OCI-LY7 (cell line): ENCODE results near the gene PACSIN3. TPM values are rescaled to one million over a fixed set of nuclear protein-coding genes. Genes with fewer than 3 reads are reported as not detected.
A peak's percentile ranks its signal among the peaks of the same experiment; 100 is the strongest.
"Not testable (repeated sequence)": the region's sequence is repeated elsewhere in the genome, so short reads cannot be mapped to it uniquely, and the experiment has no call there.

Experiments used
- BruUV-seq: library from RNA; stranded (reverse); fragments of 400-500 nt; replicated peaks from 2 replicates; lab custom pipeline; 2021; lab: Mats Ljungman, UMichigan
- CTCF ChIA-PET: fragments of 300-600 bp; sonication (Branson Sonifier 250); formaldehyde crosslinking; loops from one replicate; lab custom pipeline; 2022; ENCODE audit warnings: antibody characterized with exemption; ENCODE audit not compliant: unreplicated experiment; lab: Charles Lee
- POLR2A ChIA-PET: fragments of 300-600 bp; sonication (Branson Sonifier 250); formaldehyde crosslinking; loops from one replicate; lab custom pipeline; 2022; ENCODE audit warnings: antibody characterized with exemption; lab: Charles Lee
- DNase-seq: peaks from one replicate; pipeline ENCODE4 v3.0.0-alpha.2; 2015; ENCODE audit warnings: low spot score
- H2AFZ ChIP-seq: fragments of 200-600 bp; sonication (generic), shearing (Covaris generic); 2 replicates; pipeline ENCODE4 v1.6.1; 2014; ENCODE audit warnings: mild to moderate bottlenecking, antibody characterized with exemption, low read length, moderate library complexity
- H3K27ac ChIP-seq: fragments of 200-600 bp; sonication (generic); 2 replicates; pipeline ENCODE4 v1.5.1; 2014; ENCODE audit warnings: mixed run types, low read depth, mild to moderate bottlenecking, moderate library complexity, low read length, inconsistent platforms; ENCODE audit not compliant: poor library complexity, severe bottlenecking
- H3K36me3 ChIP-seq: fragments of 200-600 bp; sonication (generic); 2 replicates; pipeline ENCODE4 v1.6.1; 2014; ENCODE audit warnings: mild to moderate bottlenecking, antibody characterized with exemption, low read length, moderate library complexity, mixed read lengths; ENCODE audit not compliant: insufficient read depth
- H3K4me1 ChIP-seq: fragments of 200-600 bp; sonication (generic); 2 replicates; pipeline ENCODE4 v1.5.1; 2014; ENCODE audit warnings: mild to moderate bottlenecking, low read length; ENCODE audit not compliant: insufficient read depth, poor library complexity, severe bottlenecking
- H3K4me2 ChIP-seq: fragments of 200-600 bp; sonication (generic); 2 replicates; pipeline ENCODE4 v1.6.1; 2014; ENCODE audit warnings: mild to moderate bottlenecking, low read length
- H3K4me3 ChIP-seq: fragments of 200-600 bp; sonication (generic); 2 replicates; pipeline ENCODE4 v1.5.1; 2014; ENCODE audit warnings: mild to moderate bottlenecking, low read depth, low read length; ENCODE audit not compliant: poor library complexity, severe bottlenecking
- H3K79me2 ChIP-seq: fragments of 200-600 bp; sonication (generic); 2 replicates; pipeline ENCODE4 v1.6.1; 2016; ENCODE audit warnings: low read depth, mild to moderate bottlenecking, low read length, moderate library complexity, mixed read lengths; ENCODE audit not compliant: insufficient read depth
- H3K9me2 ChIP-seq: fragments of 200-600 bp; sonication (generic); 2 replicates; pipeline ENCODE4 v1.6.1; 2016; ENCODE audit warnings: mild to moderate bottlenecking, low read length, mixed read lengths; ENCODE audit not compliant: insufficient read depth
- H3K9me3 ChIP-seq: fragments of 200-600 bp; sonication (generic); 2 replicates; pipeline ENCODE4 v1.6.1; 2014; ENCODE audit warnings: mild to moderate bottlenecking, mixed run types, low read length, mixed read lengths
- H4K20me1 ChIP-seq: fragments of 200-600 bp; sonication (generic); 2 replicates; pipeline ENCODE4 v1.6.1; 2014; ENCODE audit warnings: mild to moderate bottlenecking, antibody characterized with exemption, low read length, moderate library complexity, mixed read lengths; ENCODE audit not compliant: insufficient read depth
- EZH2phosphoT487 ChIP-seq: fragments of 200-600 bp; sonication (generic); IDR thresholded peaks from 2 replicates; pipeline ENCODE4 v1.6.1; 2018; ENCODE audit warnings: low read depth, borderline replicate concordance, mild to moderate bottlenecking, mixed run types, antibody characterized with exemption, low read length, moderate library complexity, mixed read lengths
- intact Hi-C: fragments of 100-400 bp; cut with micrococcal nuclease; formaldehyde crosslinking; loops from one replicate; pipeline ENCODE4 v1.10.0; 2022; ENCODE audit not compliant: unreplicated experiment
- total RNA-seq, 2 experiments: library from RNA; depleted of rRNA in 1 of 2; stranded (reverse); fragments of >200 nt in 1 of 2; shearing (Covaris generic) in 1 of 2; gene quantifications; 2 replicates each; pipeline ENCODE4 v1.2.3, GENCODE V29; 2014 to 2022
- TF ChIP-seq, protein P1 (sequence below): fragments of 200-600 bp; sonication (generic); conservative IDR thresholded peaks from 2 replicates; pipeline ENCODE4 v1.5.1; 2014; ENCODE audit warnings: mild to moderate bottlenecking, antibody characterized with exemption, low read length, moderate library complexity, mixed read lengths

Gene PACSIN3
- total RNA-seq, 2 experiments from 2014 or later, result not detected

DNA sequence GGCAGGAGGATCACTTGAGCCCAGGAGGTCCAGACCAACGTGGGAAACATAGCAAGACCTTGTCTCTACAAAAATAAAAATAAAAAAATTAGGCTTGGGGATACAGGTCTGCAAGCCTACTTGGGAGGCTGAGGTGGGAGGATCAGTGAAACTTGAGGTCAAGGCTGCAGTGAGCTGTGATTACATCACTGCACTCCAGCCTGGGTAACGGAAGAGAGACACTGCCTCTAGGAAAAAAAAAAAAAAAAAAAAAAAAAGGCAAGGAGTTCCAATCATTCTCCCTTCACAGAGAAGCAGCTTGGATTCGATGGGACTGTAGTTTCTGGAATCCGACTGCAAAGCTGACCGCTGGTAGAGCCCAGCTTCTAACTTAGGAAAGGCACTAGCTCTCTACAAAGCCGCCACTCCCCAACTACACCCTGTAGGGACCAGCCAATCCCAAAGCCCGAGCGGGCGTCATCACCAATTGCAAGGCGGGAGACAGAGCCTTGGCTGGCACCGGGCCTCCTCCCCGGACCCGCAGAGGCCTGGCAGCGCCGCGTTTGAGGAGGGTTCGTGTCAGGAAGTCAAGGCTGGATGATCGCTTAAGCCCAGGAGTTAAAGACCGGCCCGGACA is 27.8 kb upstream of the PACSIN3 start:
- POLR2A ChIA-PET, result interaction anchor here (0.5 to 3.6 kb wide), 14 partner anchors 14 to 613 kb away, joined by 3 to 25 read pairs (median 4); partner anchors contain the start of genes ACP2 and ARFGAP2
- DNase-seq, result peak; percentile 37
- Histone ChIP-seq H3K27ac (no peak overlapping the region), H2AFZ (peak overlapping the region; percentile 68), H3K9me2 (no peaks in the 10 kb centered on the region), H4K20me1 (no peaks in the 10 kb centered on the region), H3K79me2 (no peaks in the 10 kb centered on the region), H3K4me1 (peaks cover 50% of the 10 kb centered on the region), H3K36me3 (no peaks in the 10 kb centered on the region), H3K4me2 (peak overlapping the region; percentile 82), H3K9me3 (no peaks in the 10 kb centered on the region), H3K4me3 (peak overlapping the region; percentile 69)
- CTCF ChIA-PET, result interaction anchor here (1.4 to 2.4 kb wide), 3 partner anchors 31 to 197 kb away, joined by 3 to 10 read pairs (median 3); partner anchors contain the start of gene ACP2
- intact Hi-C loops, result loop anchor here (2.0 kb wide), 1 partner anchor 55 kb away; no protein-coding TSS in a partner anchor
- BruUV-seq, result TSS peak; percentile 93
- no peak for TF ChIP-seq EZH2phosphoT487
- TF ChIP-seq, protein P1, sequence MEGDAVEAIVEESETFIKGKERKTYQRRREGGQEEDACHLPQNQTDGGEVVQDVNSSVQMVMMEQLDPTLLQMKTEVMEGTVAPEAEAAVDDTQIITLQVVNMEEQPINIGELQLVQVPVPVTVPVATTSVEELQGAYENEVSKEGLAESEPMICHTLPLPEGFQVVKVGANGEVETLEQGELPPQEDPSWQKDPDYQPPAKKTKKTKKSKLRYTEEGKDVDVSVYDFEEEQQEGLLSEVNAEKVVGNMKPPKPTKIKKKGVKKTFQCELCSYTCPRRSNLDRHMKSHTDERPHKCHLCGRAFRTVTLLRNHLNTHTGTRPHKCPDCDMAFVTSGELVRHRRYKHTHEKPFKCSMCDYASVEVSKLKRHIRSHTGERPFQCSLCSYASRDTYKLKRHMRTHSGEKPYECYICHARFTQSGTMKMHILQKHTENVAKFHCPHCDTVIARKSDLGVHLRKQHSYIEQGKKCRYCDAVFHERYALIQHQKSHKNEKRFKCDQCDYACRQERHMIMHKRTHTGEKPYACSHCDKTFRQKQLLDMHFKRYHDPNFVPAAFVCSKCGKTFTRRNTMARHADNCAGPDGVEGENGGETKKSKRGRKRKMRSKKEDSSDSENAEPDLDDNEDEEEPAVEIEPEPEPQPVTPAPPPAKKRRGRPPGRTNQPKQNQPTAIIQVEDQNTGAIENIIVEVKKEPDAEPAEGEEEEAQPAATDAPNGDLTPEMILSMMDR, result no peak

DNA sequence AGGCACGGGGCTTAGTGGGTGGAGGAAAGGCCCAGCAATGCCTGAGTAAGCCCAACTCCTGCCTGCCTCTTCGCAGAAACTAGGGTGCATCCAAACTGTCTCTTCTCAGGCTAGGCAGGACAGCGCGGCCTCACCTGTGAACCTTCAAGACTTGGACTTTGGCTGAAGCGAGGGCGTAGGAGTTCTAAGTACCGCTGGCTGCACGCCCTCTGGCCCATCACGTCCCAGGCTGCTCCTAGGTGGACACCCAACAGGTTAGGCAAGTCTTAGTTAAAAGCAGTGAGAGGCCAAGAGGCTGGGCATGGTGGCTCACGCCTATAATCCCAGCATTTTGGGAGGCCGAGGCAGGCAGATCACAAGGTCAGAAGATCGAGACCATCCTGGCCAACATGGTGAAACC is 26.7 kb upstream of the PACSIN3 start:
- Histone ChIP-seq H3K27ac (no peak overlapping the region), H4K20me1 (no peaks in the 10 kb centered on the region), H3K9me3 (no peaks in the 10 kb centered on the region), H3K4me2 (no peak overlapping the region), H3K36me3 (no peaks in the 10 kb centered on the region), H3K9me2 (no peaks in the 10 kb centered on the region), H3K79me2 (no peaks in the 10 kb centered on the region), H2AFZ (no peak overlapping the region), H3K4me1 (peaks cover 40% of the 10 kb centered on the region), H3K4me3 (no peak overlapping the region)
- TF ChIP-seq, protein P1, result no peak
- intact Hi-C loops, result no loop called here
- POLR2A ChIA-PET, result interaction anchor here (0.6 to 3.6 kb wide), 5 partner anchors 12 to 333 kb away, joined by 3 to 25 read pairs (median 4); partner anchors contain the start of gene ACP2
- BruUV-seq, result no TSS peak
- DNase-seq, result no peak
- CTCF ChIA-PET, result no interaction called here

DNA sequence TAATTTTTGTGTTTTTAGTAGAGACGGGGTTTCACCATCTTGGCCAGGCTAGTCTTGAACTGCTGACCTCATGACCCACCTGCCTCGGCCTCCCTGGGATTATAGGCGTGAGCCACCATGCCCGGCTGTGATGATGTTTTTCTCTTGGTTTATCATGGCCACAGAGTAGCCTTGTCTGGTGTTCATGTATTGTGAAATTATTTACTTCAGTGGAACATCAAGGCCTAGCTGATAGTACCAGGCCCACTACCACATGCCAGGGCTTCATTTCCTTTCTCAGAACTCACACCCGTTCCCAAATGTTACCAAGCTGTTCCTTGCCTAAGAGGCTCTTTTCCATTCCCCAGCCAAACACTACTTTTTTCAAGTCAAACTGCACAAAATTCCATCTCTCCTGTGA is 22.4 kb upstream of the PACSIN3 start:
- TF ChIP-seq, protein P1, result no peak
- TF ChIP-seq EZH2phosphoT487, result no peak
- Histone ChIP-seq H3K4me1 (peaks cover 2% of the 10 kb centered on the region), H3K27ac (no peak overlapping the region), H3K36me3 (no peaks in the 10 kb centered on the region), H2AFZ (no peak overlapping the region), H3K4me3 (no peak overlapping the region), H4K20me1 (no peaks in the 10 kb centered on the region), H3K9me2 (no peaks in the 10 kb centered on the region), H3K79me2 (no peaks in the 10 kb centered on the region), H3K9me3 (no peaks in the 10 kb centered on the region), H3K4me2 (no peak overlapping the region)
- CTCF ChIA-PET, result no interaction called here
- POLR2A ChIA-PET, result interaction anchor here (1.2 kb wide), 1 partner anchor 40 kb away, joined by 3 read pairs; the partner anchor contains the start of gene ACP2
- intact Hi-C loops, result no loop called here
- DNase-seq, result no peak
- BruUV-seq, result no TSS peak

DNA sequence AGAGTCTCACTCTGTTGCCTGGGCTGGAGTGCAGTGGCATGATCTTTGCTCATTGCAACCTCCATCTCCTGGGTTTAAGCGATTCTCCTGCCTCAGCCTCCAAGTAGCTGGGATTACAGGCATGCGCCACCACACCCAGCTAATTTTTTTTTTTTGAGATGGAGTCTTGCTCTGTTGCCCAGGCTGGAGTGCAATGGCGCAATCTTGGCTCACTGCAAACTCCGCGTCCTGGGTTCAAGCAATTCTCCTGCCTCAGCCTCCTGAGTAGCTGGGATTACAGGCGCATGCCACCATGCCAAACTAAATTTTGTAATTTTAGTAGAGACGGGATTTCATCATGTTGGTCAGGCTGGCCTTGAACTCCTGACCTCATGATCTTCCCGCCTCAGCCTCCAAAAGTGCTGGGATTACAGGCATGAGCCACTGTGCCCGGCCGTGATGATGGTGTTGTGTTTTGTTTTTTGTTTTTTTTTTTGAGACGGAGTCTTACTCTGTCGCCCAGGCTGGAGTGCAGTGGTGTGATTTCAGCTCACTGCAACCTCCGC is 21.8 kb upstream of the PACSIN3 start:
- H3K9me2 ChIP-seq, intact Hi-C loops, BruUV-seq, H2AFZ ChIP-seq, DNase-seq, H3K4me1 ChIP-seq, H3K36me3 ChIP-seq, H3K4me2 ChIP-seq, H3K79me2 ChIP-seq, H3K27ac ChIP-seq, H4K20me1 ChIP-seq, H3K9me3 ChIP-seq, H3K4me3 ChIP-seq: not testable (repeated sequence)
- ChIA-PET POLR2A (interaction anchor here (0.7 to 1.2 kb wide), 3 partner anchors 12 to 252 kb away, joined by 3 to 4 read pairs (median 3); partner anchors contain the start of gene ACP2), CTCF (interaction anchor here (0.7 kb wide), 1 partner anchor 12 kb away, joined by 3 read pairs; no protein-coding TSS in a partner anchor)
